Stimulated activated CD4-positive, alpha-beta T cell treated with anti-CD3 and anti-CD28 coated beads, Interleukin-4, amount 100 ng/mL, for 1 hour (primary cell): ENCODE results near the gene GNL2.

Experiments used
- DNase-seq: peaks from one replicate; pipeline ENCODE4 v3.0.0-alpha.2; 2020

Gene GNL2

GRCh38 chr1:37595440-37596181, at the start of gene GNL2:
Gene GNL2, minus strand, starts transcription at chr1:37595937. Its CDS starts 115 bp downstream, at chr1:37595822.
- peak; percentile 97 for DNase-seq

DNA sequence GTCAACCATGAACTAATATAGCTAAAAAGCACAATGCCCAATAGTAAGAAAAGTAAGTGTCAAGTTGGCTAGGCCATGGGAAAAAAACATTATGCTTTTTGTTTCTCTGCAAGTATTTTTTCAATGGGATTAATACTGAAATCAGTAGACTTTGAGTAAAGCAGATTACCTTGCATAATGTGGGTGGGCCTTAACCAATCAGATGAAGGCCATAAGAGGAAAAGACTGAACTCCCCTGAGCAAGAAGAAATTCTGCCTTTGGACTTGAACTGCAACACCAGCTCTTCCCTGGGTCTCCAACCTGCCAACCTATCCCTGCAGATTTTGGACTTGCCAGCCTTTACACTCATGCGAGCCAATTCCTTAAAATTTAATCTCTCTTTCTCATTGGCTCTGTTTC, 45.3 kb upstream of the GNL2 start:
- no peak for DNase-seq

DNA sequence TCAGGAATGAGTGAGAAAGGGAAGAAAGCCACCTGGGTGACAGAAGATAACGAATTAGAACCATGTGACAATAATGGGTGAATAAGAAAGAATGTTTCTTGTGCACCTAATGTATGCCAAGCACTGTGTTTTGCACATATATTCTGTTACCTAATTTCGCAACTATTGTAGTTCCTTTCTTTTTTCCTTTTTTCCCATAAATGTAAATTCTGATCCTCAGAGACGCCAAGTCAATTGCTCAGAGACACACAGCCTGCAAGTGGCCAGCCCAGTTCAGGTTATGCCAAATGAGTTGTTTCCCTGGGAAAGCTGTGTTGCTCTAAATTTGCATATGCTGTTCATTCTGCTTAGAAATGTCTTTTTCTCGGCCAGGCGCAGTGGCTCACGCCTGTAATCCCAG, 40.7 kb upstream of the GNL2 start:
- DNase-seq = no peak

- DNase-seq = no peak
Measured at GRCh38 chr1:37634992-37635902, 39.5 kb upstream of the GNL2 start.

DNA sequence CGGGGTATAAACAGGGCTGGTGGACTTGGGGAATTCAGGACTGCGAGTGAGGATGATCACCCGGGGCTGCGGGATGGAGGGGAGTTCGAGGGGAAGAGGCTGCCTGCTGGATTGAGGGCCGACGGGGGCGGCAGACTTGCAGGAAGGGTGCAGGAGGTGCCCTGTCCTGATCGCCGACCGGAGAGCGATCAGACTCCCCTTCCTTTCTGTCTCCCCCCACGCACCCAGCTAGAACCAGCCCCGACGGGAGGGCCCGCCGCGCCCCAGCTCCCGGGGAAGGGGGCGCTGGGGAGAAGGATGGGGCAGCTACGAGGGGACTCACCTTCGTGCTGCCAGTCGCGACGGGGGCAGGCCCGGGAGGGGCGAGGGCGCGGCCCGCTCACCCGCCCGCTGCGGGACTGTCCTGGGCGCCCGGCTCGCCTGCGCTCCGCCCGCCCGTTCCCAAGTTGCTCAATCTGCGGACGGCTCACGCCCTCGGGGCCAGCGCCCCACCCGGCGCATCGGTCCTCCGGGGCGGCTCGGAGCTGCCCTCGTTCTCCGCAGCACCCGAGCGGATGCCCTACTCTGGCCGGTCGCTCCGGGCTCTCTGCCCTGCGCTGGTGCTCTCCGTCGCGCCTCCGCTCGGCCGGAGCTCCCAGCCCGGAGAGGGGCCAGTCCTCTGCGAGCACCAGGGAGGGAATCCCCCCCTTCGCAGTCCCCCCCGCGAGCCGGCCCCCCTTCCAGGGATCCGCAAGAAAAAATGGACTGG, 38.7 kb upstream of the GNL2 start, which contains the start of gene RSPO1:
TSS of gene RSPO1 (minus strand) at position 649 of the 748 bp plus-strand sequence. CDS start 5,231 bp downstream, outside the sequence.
- no peak for DNase-seq

- DNase-seq = no peak
Measured at GRCh38 chr1:37633938-37634243, 38.2 kb upstream of the GNL2 start.

- DNase-seq = no peak
Measured at GRCh38 chr1:37633040-37633937, 37.6 kb upstream of the GNL2 start.

GRCh38 chr1:37631036-37631435, 35.3 kb upstream of the GNL2 start:
- no peak for DNase-seq

DNA sequence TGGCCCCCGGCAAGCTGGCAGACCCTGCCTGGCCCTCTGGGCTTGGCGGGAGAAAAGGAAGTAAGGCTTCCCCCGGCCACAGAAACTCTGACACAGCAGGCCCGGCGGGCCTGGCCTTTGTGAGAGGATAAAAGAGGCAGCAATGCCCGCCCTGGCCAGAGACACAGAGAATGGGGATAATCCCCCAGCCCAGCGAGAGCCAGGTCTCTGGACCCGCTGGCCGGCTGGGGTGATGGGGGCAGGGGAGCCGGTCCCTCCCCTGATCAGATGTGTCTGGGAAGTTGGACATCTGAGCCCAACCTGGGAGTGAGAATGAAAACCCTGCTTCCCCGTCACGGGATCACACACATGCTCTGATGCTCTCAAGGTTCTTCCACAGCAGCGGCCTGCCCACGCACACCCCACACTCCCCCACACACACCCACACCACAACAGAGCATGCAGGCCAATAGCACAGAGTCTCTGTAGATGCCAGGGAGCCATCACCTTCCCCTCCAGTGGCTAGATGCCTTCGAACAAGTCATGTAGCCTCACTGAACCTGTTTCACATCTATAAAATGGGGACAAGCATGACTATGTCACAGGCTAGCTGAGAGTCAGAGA, 34.8 kb upstream of the GNL2 start:
- no peak for DNase-seq

GRCh38 chr1:37629726-37630425, 34.1 kb upstream of the GNL2 start:
- no peak for DNase-seq

DNA sequence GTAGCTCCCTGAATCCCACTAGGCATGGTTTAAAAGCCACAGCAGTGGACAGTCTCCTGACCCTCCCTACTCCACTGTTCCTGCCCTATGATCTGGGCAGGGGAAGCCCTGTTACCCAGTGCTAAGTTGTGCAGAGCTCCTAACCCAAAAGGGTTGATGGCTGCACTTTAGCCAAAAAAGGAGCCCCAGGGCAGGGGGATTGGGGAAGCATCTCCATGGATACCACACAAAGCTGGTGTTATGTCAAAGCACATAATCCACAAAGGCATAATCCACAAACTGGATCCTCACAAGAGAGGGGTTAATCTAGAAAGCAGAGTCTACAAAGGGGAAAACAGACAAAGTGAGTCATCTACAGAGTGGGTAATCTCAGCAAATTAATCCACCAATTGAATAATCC, 33.3 kb upstream of the GNL2 start:
- DNase-seq = no peak

- DNase-seq = no peak
Measured at GRCh38 chr1:37628026-37628556, 32.4 kb upstream of the GNL2 start.

- no peak for DNase-seq
Measured at GRCh38 chr1:37622131-37622530, 26.4 kb upstream of the GNL2 start.

DNA sequence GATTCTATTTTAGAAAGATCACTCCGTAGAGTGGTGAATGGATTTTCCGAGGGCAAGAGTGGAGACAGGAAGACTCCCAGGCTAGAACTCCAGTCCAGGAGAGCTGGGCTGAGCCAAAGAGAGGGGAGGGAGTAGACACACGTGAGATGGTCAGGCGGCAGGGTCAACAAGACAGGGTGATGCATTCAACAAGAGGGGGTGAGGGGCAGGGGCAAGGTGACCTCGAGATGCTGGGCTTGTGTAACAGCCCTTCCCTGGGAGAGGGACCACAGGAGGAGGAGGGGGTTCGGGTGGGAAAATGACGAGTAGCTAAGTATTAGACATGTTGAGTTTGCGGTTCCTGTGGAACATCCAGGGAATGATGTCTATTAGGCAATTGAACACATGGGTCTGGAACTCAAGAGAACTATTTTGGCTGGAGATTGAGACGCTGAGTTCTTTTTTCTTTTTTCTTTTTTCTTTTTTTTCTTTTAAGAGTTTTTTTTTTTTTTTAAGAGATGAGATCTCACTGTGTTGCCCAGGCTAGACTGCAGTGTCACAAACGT, 25.7 kb upstream of the GNL2 start:
- DNase-seq = no peak

- DNase-seq = no peak
Measured at GRCh38 chr1:37620707-37621106, 25.0 kb upstream of the GNL2 start.

GRCh38 chr1:37616330-37616729, 20.6 kb upstream of the GNL2 start:
- DNase-seq = no peak

- no peak for DNase-seq
Measured at GRCh38 chr1:37614105-37614504, 18.4 kb upstream of the GNL2 start.

DNA sequence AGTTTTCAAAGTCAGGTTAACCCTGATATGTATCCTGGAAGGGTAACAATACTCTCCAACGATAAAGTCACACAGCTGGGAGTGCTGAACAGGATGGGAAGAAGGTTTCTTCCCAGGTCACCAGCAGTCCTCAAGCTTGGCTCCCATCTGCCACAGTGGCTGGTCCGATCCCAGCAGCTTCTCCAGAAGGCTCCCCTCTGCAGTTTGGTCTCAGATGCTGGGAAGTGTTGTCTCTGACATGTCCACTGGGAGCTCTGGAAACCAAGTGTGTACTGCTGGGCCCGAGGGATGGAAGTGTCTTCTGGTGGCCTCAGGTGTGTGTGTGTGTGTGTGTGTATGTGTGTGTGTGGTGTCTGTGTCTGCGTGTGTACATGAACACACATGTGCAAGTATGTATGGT, 16.4 kb upstream of the GNL2 start:
- no peak for DNase-seq

GRCh38 chr1:37609994-37610393, 14.3 kb upstream of the GNL2 start:
- no peak for DNase-seq

- DNase-seq = no peak
Measured at GRCh38 chr1:37609002-37609401, 13.3 kb upstream of the GNL2 start.
